ENCODE data around the gene SLC49A3.

DNA sequence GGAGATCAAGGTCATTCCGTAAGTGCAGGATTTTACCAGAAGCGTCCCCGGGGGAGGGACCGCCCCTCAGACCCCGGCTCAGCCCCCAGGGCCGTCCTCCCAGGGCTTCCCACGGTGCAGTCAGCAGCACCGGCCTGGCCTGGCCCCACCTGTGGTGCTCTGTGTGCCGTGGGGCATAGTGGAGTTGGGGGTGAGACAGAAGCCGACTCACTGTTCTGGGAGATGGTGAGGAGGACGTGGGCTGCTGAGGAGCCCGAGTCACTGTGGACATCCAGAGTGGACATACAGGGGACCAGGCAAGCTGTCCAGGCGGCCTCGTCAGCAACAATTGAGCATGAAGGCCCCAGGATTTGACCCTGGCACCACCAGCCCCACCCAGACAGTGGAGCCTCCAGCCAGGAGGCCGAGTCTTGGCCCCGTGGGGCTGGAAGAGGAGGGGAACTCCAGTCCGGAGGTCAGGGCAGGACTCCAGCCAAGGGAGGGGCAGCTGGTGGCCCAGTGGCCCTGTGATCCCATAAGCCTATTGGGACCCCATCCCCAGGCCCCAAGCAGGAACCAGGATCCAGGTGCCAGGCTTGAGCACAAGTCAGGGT, 34.0 kb downstream of the SLC49A3 start:
- TF ChIP-seq EZH2phosphoT487 (IDR thresholded peaks at IDR 0.05; ENCODE audit: low read depth, severe bottlenecking, unreplicated experiment) (no peak), EZH2 (IDR thresholded peaks at IDR 0.05; ENCODE audit: borderline replicate concordance) (no peak)
- TF ChIP-seq, protein P1, sequence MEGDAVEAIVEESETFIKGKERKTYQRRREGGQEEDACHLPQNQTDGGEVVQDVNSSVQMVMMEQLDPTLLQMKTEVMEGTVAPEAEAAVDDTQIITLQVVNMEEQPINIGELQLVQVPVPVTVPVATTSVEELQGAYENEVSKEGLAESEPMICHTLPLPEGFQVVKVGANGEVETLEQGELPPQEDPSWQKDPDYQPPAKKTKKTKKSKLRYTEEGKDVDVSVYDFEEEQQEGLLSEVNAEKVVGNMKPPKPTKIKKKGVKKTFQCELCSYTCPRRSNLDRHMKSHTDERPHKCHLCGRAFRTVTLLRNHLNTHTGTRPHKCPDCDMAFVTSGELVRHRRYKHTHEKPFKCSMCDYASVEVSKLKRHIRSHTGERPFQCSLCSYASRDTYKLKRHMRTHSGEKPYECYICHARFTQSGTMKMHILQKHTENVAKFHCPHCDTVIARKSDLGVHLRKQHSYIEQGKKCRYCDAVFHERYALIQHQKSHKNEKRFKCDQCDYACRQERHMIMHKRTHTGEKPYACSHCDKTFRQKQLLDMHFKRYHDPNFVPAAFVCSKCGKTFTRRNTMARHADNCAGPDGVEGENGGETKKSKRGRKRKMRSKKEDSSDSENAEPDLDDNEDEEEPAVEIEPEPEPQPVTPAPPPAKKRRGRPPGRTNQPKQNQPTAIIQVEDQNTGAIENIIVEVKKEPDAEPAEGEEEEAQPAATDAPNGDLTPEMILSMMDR (IDR thresholded peaks at IDR 0.05; ENCODE audit: poor library complexity), result no peak
